GM12892 (cell line): ENCODE results near the gene MAFF.

Experiments used
- DNase-seq: peaks from one replicate; pipeline ENCODE4 v3.0.0; 2011; ENCODE audit not compliant: insufficient read length
- FAIRE-seq: peaks from 2 replicates; lab custom pipeline; 2011; peaks lifted over from hg19 to GRCh38; lab: Jason Lieb, UNC
- POLR2A ChIP-seq: IDR thresholded peaks from 2 replicates; pipeline ENCODE4 v1.6.1; 2011; ENCODE audit warnings: low read depth, low read length, control low read depth
- POLR2AphosphoS5 ChIP-seq: IDR thresholded peaks from 2 replicates; pipeline ENCODE4 v1.6.1; 2011; ENCODE audit warnings: low read depth, low read length, control low read depth
- TAF1 ChIP-seq: IDR thresholded peaks from 2 replicates; pipeline ENCODE4 v1.6.1; 2011; ENCODE audit warnings: low read depth, mild to moderate bottlenecking, control low read depth, low read length, borderline replicate concordance

MAFF gene

GRCh38 chr22:38260761-38261681 lies 59.2 kb downstream of the MAFF start:
- no peak for TF ChIP-seq POLR2AphosphoS5
- TF ChIP-seq POLR2A, result no peak
- TF ChIP-seq TAF1, result no peak
- no peak for DNase-seq
- FAIRE-seq, result no peak

- TF ChIP-seq TAF1, result no peak
- TF ChIP-seq POLR2A, result no peak
- TF ChIP-seq POLR2AphosphoS5, result no peak
- peak; percentile 84 for FAIRE-seq
- peak; percentile 64 for DNase-seq
These were observed 60.4 kb downstream of the MAFF start for GRCh38 chr22:38262051-38262795.

GRCh38 chr22:38264322-38264843 lies 62.6 kb downstream of the MAFF start:
- FAIRE-seq, result no peak
- no peak for DNase-seq
- TF ChIP-seq POLR2AphosphoS5 (no peak), TAF1 (no peak), POLR2A (no peak)
